ENCODE measurements around the gene GNE.
"Not testable (repeated sequence)": the region's sequence is repeated elsewhere in the genome, so short reads cannot be mapped to it uniquely, and the experiment has no call there.

Gene GNE

GRCh38 chr9:36284226-36284625 is 26.0 kb upstream of the GNE start:
- no peak for TF ChIP-seq CTCF (IDR thresholded peaks at IDR 0.05; ENCODE audit: low read depth, low read length, missing control alignments)
- no peak for DNase-seq (ENCODE audit: low read depth)
- no peak overlapping the region for H3K4me3 ChIP-seq (ENCODE audit: low read depth, low read length)

- DNase-seq (ENCODE audit: low read depth) = no peak
- no peak for TF ChIP-seq CTCF (IDR thresholded peaks at IDR 0.05; ENCODE audit: low read depth, low read length, missing control alignments)
- no peak overlapping the region for H3K4me3 ChIP-seq (ENCODE audit: low read depth, low read length)
These were observed 24.0 kb upstream of the GNE start for GRCh38 chr9:36282275-36282674.

- no peak for TF ChIP-seq CTCF (IDR thresholded peaks at IDR 0.05; ENCODE audit: low read depth, low read length, missing control alignments)
These were observed 22.7 kb upstream of the GNE start for GRCh38 chr9:36280989-36281388.

GRCh38 chr9:36278243-36278642 is 20.0 kb upstream of the GNE start:
- TF ChIP-seq CTCF (IDR thresholded peaks at IDR 0.05; ENCODE audit: low read depth, low read length, missing control alignments) = no peak
- no peak for DNase-seq (ENCODE audit: low read depth)
- H3K4me3 ChIP-seq (ENCODE audit: low read depth, low read length) = no peak overlapping the region

More at GRCh38 chr9:36280989-36281388, 22.7 kb upstream of the GNE start:
- H3K4me3 ChIP-seq (ENCODE audit: low read depth, low read length) = no peak overlapping the region
- DNase-seq (ENCODE audit: low read depth) = no peak

- H3K4me3 ChIP-seq (ENCODE audit: low read depth, low read length) = no peak overlapping the region
- DNase-seq (ENCODE audit: low read depth) = no peak
- no peak for TF ChIP-seq CTCF (IDR thresholded peaks at IDR 0.05; ENCODE audit: low read depth, low read length, missing control alignments)
These were observed 18.5 kb upstream of the GNE start for GRCh38 chr9:36276781-36277181.

GRCh38 chr9:36276254-36276653 is 18.0 kb upstream of the GNE start:
- TF ChIP-seq CTCF (IDR thresholded peaks at IDR 0.05; ENCODE audit: low read depth, low read length, missing control alignments) = no peak
- no peak for DNase-seq (ENCODE audit: low read depth)
- H3K4me3 ChIP-seq (ENCODE audit: low read depth, low read length) = no peak overlapping the region

GRCh38 chr9:36275060-36275459 is 16.8 kb upstream of the GNE start:
- DNase-seq (ENCODE audit: low read depth) = no peak
- TF ChIP-seq CTCF (IDR thresholded peaks at IDR 0.05; ENCODE audit: low read depth, low read length, missing control alignments) = no peak
- H3K4me3 ChIP-seq (ENCODE audit: low read depth, low read length) = no peak overlapping the region

GRCh38 chr9:36273354-36273753 is 15.1 kb upstream of the GNE start:
- not testable (repeated sequence) for H3K4me3 ChIP-seq (ENCODE audit: low read depth, low read length); DNase-seq (ENCODE audit: low read depth)
